HG02623 (cell line): ENCODE measurements around the gene OR12D1.

ENCODE experiments used
- ATAC-seq: cut with Tn5 transposase; IDR thresholded peaks from one replicate; pipeline ENCODE4 v1.9.1; 2021; ENCODE audit warnings: moderate library complexity; ENCODE audit not compliant: unreplicated experiment

The OR12D1 gene

GRCh38 chr6:29462022-29462421, 47.3 kb downstream of the OR12D1 start:
- ATAC-seq: no peak

GRCh38 chr6:29465279-29465678, 50.6 kb downstream of the OR12D1 start:
- no peak for ATAC-seq

GRCh38 chr6:29465801-29466200, 51.1 kb downstream of the OR12D1 start:
- ATAC-seq: no peak

- no peak for ATAC-seq
Observed at GRCh38 chr6:29466241-29466640, 51.5 kb downstream of the OR12D1 start.
